ENCODE measurements around the gene SMARCE1.

Gene SMARCE1

GRCh38 chr17:40582328-40582901 lies 65.2 kb downstream of the SMARCE1 start:
- DNase-seq (ENCODE audit: low read depth, low spot score) = no peak

DNA sequence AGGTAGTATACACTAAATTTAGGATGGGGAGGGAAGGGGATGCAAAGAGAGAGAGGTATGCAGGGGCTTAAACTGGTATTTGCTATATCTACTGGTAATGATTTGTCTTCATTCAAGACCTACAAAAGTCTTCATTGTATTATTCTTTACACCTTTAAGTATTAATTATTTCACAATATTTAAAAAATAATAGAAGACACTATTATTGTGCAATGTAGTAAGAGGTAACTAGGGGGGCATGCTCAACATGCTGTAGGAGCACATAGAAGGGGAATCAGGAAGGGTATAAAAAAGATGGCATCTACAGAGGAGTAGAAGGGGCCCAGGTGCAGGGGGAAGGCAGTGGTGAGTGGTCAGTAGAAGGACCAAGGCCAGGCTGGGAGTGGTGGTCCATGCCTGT lies 67.5 kb downstream of the SMARCE1 start:
- DNase-seq (ENCODE audit: low read depth, low spot score) = no peak

DNA sequence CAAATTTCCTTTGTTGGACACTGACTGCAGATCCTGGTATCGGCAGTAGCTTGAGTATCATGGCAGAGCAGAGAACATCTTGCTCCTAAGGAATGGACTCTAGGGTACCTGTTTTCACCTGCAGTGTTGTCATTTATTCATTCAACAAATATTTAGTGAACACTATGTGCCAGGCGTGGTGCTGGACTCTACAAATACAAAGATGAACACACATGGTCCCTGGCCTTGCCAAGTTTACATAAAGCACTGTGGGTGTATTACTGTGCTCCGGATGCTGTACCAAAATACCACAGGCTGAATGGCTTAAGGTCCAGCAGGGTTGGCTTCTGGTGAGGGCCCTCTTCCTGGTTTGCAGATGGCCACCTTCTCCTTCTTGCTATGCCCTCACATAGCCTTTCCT lies 68.1 kb downstream of the SMARCE1 start:
- DNase-seq (ENCODE audit: low read depth, low spot score) = no peak

- DNase-seq (ENCODE audit: low read depth, low spot score) = no peak
Observed at GRCh38 chr17:40577611-40578065, 70.0 kb downstream of the SMARCE1 start.

- DNase-seq (ENCODE audit: low read depth, low spot score) = no peak
Observed at GRCh38 chr17:40576113-40576740, 71.4 kb downstream of the SMARCE1 start.

Measured in activated CD4-positive, CD25-positive, alpha-beta regulatory T cell treated with anti-CD3 and anti-CD28 coated beads, Interleukin-2, amount 50 U/mL, for 16 hours (primary cell).